NCI-H1930 (cell line): Measurements from ENCODE around the gene FOXD4.
"Not testable (repeated sequence)": the region's sequence is repeated elsewhere in the genome, so short reads cannot be mapped to it uniquely, and the experiment has no call there.

Source experiments
- DNase-seq, 2 experiments: peaks; one replicate each; lab custom pipeline; 2025; lab: John Stamatoyannopoulos, UW

The FOXD4 gene

DNA sequence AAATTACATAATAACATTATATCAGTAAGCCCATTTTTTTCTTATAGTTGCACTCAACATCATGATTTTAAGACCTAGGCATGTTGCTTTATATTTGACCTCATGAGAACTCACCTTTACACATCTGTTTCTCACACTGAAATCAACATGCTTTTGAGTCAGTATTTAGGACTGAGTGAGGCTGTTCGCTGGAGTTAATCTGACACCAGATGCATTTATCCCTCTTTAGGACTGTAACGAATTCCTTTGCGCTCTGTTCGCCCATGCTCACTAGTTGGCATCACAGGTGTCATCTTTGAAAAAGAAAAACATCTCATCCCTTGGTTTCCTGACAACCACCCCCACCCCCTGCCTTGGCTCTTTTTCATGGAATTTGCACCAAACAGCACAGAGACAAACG lies 24.3 kb downstream of the FOXD4 start:
- DNase-seq = not testable (repeated sequence)

DNA sequence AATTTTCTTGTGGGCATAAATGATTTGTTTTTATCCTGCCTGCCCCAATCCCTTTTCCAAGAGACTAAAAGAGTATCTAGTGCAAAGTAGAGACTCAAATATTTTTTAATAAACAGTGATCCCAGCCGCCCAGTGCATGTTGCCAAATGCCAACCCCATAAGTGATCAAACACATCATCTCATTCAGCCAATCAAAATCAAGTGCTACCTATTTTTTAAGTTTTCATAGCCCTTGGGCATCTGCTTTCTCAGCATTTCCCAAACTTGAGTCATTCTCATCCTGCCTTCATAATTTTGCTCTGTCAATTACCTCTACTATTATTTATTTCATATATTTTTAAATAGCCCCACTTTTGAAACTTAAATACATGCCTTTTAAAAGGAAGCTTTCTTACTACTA lies 27.4 kb downstream of the FOXD4 start:
- not testable (repeated sequence) for DNase-seq

DNA sequence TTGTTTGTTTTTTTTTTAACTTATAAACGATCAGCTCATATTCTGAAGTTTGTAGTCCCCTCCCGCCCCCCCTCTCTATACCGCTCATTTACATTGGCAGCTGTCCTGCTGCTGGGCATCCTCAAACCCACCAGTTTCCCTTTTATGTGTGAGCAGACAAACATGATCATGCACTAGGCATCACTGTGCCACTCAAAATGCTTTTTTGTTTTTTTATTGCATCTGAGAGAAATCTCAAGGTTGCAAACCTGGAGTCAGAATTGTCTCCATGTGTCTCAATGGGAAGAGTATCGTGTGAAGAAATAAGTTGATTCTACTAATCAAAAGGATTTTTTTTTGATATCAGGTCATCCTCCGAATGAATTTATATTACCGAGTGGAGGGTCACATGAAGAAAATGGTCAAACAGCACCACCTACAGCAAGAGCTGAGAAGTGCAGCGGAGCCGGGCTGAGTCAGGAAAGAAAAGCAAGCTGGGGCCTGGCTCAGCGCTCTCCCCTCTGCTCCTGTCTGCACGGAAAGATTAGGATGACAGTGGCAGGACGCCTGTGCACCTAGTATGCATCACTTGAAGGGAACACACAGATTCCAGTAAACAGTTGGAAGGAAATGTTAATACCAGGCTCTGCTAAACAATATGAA lies 29.7 kb downstream of the FOXD4 start:
- not testable (repeated sequence) for DNase-seq

DNA sequence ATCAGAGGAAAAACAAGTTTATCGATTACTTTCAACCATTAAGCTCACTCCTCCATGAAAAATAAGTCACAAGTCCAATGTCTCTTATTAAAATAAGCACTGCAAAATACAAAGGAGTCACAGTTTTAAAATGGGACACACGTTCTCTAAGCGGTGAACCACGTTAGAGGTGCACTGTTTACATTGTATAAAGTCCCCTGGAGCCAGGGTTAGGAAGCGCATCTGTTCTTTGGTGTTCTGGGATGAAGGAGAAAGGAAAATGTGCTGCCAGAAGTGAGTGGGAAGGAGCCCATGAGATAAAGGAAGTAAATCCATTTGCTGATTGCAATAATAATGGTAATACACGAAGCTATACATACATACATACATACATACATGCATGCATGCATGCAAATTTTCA lies 30.4 kb downstream of the FOXD4 start:
- not testable (repeated sequence) for DNase-seq

DNA sequence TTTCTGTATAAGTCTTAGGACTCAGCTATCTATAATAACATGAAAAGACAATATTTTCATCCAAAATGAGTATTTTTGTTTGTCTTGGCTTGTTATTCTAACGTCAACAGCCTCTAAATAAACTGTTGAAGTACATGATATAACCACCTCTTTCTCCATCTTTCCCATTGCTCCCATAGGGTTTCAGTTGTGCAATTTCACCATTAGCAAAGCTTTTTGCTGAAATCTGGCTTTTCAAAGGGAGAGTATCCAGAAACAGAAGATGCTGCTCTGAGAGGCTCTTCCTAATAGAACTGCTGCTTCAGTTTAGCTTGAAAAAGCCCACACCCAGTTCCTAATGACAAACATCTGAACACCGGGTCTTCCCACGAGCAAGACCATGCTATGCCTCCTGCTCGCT lies 31.1 kb downstream of the FOXD4 start:
- DNase-seq = not testable (repeated sequence)

DNA sequence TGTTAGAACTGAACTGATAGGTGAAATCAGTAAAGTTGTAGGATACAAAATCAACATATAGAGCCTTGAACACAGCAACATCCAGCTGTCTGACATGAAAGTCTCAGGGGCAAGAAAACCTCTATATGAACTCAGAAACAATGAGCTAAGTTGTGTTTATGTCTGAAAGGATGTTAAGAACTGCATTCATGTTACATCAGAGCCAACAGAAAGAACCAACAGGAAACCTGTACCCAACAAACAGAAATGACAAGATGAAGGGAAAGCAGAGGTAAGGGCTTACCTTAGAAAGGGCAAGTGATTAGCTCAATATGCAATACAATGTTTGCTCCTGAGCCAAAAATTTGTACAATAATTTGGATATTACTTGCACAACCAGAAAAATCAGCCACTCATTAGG lies 31.5 kb downstream of the FOXD4 start:
- DNase-seq = not testable (repeated sequence)

DNA sequence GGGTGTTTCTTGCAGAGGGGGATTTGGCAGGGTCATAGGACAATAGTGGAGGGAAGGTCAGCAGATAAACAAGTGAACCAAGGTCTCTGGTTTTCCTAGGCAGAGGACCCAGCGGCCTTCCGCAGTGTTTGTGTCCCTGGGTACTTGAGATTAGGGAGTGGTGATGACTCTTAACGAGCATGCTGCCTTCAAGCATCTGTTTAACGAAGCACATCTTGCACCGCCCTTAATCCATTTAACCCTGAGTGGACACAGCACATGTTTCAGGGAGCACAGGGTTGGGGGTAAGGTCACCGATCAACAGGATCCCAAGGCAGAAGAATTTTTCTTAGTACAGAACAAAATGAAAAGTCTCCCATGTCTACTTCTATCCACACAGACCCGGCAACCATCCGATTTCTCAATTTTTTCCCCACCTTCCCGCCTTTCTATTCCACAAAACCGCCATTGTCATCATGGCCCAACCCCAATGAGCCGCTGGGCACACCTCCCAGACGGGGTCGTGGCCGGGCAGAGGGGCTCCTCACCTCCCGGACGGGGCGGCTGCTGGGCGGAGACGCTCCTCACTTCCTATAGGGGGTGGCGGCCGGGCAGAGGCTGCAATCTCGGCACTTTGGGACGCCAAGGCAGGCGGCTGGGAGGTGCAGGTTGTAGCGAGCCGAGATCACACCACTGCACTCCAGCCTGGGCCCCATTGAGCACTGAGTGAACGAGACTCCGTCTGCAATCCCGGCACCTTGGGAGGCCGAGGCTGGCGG lies 35.1 kb downstream of the FOXD4 start:
- not testable (repeated sequence) for DNase-seq

DNA sequence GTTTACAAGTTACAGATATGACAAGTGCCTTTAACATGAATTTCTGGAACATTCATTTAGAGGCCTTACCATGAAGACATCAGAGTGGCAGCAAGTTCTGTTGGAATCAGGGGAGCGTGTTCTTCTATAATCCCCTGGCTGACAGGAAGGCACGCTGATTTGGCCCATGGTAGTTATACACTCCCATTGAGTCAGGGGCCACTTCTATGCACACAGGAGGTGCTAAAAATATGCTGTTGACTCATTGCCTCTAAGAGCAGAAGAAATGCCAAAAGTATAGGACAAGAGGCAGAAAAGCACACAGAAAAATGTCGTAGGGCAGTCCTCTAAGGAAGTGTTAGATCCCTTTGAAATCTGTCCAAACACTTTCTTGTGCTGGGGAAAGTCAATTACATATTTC lies 39.9 kb downstream of the FOXD4 start:
- DNase-seq = not testable (repeated sequence)

DNA sequence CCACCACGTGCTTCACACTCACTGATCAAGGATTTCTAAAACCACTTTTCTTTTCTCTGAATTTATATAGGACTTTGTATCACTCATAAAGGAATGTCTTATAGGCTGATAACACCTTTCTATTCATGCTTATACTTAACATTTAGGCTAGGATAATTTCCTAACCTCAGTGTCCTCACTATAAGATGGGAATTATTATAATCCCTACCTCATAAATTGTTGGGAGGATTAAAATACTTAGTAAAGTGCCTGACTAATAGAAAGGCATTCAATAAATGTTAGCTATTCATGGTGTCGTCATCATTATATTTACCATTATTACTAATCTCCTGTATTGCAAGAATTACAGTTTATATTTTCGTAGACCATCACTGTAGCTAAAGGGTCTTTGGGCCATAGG lies 41.8 kb downstream of the FOXD4 start:
- DNase-seq = not testable (repeated sequence)

DNA sequence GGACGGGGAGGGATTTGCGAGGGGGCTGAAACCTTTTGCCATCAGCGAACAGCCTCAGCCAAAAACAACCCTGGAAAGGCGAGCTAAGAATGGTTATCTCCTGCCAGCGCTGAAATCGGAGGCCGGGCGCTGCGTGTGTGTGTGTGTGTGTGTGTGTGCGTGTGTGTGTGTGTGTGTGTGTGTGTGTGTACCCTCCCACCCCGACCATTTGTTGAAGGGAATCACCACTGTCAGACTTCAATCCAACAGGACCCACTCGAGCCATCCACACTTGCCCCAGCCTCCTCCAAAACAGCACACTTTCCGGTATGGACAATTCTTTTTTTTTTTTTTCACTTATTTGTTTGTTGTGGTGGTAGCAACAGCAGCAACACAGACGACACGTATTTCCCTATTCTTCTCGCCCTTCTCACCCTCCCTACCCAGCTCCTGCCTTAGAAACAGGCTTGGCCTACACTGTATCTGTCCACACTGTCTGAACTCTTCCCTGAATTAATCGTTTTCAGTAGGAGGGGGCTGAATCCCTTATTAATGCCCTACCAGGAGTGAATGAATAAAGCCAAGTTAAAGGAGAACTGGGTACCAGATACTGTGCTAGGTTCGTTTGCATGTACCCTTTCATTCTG lies 44.2 kb downstream of the FOXD4 start:
- DNase-seq = not testable (repeated sequence)

DNA sequence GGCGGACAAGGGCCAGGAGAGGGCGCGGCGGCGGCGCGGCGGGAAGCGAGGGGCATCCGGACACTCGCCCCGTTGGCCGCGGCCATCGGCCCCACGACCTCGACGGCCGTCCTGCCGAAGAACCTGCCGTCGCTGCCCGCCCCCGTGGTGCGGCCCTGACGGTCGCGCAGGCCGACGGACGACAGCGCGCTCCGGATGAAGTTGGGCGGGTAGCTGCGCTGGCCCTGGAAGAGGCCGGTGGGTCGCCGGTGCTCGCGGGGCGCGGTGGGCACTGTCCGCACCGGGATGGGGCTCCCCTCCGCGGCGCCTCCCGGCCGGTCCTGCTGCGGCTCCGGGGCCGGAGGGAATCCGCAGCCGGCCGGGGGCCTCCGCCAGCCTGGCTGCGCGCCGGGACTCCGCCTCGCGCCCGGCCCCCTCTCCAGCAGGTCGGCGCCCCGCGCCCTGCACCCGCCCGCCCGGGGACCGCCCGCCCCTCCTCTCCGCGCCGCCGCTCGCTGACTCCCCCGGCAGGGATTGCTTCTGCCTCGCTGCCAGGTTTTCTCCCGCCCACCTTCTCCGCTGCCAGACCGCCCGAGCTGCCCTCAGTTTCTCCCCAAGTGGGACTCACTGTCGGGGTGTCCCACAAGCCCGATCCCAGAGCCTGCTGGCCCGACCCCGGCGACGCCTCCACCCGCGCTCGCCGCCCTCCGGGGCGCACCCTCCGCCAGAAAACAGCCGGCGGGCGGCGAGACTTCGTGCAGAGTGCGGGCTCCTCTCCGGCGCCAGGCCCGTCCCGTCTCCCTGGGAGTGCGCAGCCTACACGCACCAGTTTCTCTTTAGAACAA lies 44.9 kb downstream of the FOXD4 start:
- DNase-seq = peak in 1 of 2 experiments; percentile 36
